GM21825 (cell line): ENCODE data around the gene ZFP92.

Experiments used
- ATAC-seq: cut with Tn5 transposase; IDR thresholded peaks from one replicate; pipeline ENCODE4 v1.9.1; 2021; ENCODE audit warnings: mild to moderate bottlenecking, moderate library complexity; ENCODE audit not compliant: unreplicated experiment

ZFP92 gene

GRCh38 chrX:153433781-153434285 lies 22.6 kb downstream of the ZFP92 start:
- no peak for ATAC-seq

GRCh38 chrX:153434801-153435200 lies 23.5 kb downstream of the ZFP92 start:
- ATAC-seq: no peak

- ATAC-seq: no peak
Observed at GRCh38 chrX:153435845-153436244, 24.6 kb downstream of the ZFP92 start.

- ATAC-seq: no peak
Observed at GRCh38 chrX:153438532-153438931, 27.3 kb downstream of the ZFP92 start.

GRCh38 chrX:153439977-153440376 lies 28.7 kb downstream of the ZFP92 start:
- no peak for ATAC-seq

- ATAC-seq: no peak
Observed at GRCh38 chrX:153440556-153441135, 29.4 kb downstream of the ZFP92 start.

GRCh38 chrX:153441296-153441695 lies 30.0 kb downstream of the ZFP92 start:
- ATAC-seq: no peak

- no peak for ATAC-seq
Observed at GRCh38 chrX:153441981-153442380, 30.7 kb downstream of the ZFP92 start.

- no peak for ATAC-seq
Observed at GRCh38 chrX:153442463-153442862, 31.2 kb downstream of the ZFP92 start.

- ATAC-seq: no peak
Observed at GRCh38 chrX:153443476-153444332, 32.4 kb downstream of the ZFP92 start.

- ATAC-seq: no peak
Observed at GRCh38 chrX:153444333-153445011, 33.2 kb downstream of the ZFP92 start.

- no peak for ATAC-seq
Observed at GRCh38 chrX:153445106-153445855, 34.0 kb downstream of the ZFP92 start.

GRCh38 chrX:153445856-153446635 lies 34.8 kb downstream of the ZFP92 start, which contains the start of gene TREX2:
TREX2 (minus strand) TSS chrX:153446056; CDS start chrX:153445430, 626 bp downstream.
- no peak for ATAC-seq

- ATAC-seq: no peak
Observed at GRCh38 chrX:153446636-153446936, 35.3 kb downstream of the ZFP92 start.

- no peak for ATAC-seq
Observed at GRCh38 chrX:153446950-153447580, 35.8 kb downstream of the ZFP92 start.

GRCh38 chrX:153447581-153447960 lies 36.3 kb downstream of the ZFP92 start:
- ATAC-seq: no peak

GRCh38 chrX:153448556-153449367 lies 37.5 kb downstream of the ZFP92 start:
- no peak for ATAC-seq

- ATAC-seq: no peak
Observed at GRCh38 chrX:153449368-153450113, 38.3 kb downstream of the ZFP92 start.
